Pulmonary artery endothelial cell (primary cell): Measurements from ENCODE around the gene MTMR12. TPM values are rescaled to one million over a fixed set of nuclear protein-coding genes. Genes with fewer than 3 reads are reported as not detected.

ENCODE experiments used
- DNase-seq: peaks from one replicate; pipeline ENCODE4 v3.0.0-alpha.2; 2011; ENCODE audit warnings: low read depth, low spot score
- total RNA-seq: library from RNA; depleted of rRNA; stranded (reverse); fragments of >200 nt; gene quantifications from 2 replicates; pipeline ENCODE4 v1.2.3, GENCODE V29; 2014

MTMR12 gene
- total RNA-seq, 1 donor from 2014 or later: 31.9 TPM

GRCh38 chr5:32276173-32276853 is 36.4 kb downstream of the MTMR12 start:
- peak; percentile 91 for DNase-seq

DNA sequence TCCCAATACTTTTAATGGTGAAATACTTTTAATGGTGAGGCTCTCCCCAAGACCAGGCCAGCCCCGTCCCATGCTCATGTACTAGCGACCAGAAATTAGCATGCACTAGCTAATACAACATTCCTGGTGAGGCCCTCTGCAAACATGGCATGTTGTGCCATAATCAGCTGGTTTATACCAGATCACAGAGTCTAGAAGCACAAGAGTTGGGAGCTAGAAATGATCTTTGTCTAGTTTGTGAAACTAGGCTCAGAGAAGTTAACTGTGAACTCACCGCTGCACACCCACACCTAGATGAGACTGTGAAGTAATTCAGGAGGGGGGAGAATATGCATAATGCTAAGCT is 37.4 kb downstream of the MTMR12 start:
- no peak for DNase-seq

- DNase-seq: peak; percentile 91
Measured at GRCh38 chr5:32274548-32275395, 38.0 kb downstream of the MTMR12 start.

DNA sequence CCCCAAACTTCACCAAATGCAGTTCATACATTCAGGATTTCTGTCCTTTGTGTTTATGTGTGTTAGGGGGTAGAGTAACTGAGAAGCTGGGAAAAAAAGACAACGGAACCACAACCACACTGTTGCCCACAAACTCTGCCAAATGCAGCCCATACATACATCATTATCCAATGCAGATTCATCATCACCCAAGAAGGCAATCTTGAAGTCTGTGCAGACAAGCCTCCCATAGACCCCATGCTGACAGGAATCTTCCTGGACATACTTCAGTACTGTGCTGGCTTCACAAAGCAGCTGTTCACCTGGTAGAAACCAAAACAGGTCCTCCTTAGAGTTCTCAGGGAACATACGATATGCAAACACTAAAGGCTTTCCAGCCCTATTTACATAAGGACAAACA is 38.9 kb downstream of the MTMR12 start:
- DNase-seq: no peak

DNA sequence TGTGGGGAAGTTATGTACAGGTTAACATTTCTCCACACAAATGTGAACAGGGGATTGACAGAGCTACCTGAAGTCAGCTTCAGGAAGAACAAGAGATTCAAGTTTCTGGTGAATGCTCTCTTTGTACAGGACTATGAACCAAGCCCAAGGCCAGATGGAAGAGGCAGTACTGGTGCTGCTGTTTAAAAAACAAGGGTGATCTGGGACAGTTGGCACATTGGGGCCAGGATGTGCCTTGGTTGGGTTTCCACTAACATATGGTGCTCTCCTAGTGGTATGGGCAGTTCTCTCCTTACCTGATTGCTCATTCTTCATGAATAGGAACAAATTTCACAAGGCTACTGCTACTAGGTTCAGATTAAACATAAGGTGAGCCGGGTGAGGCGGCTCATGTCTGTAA is 40.0 kb downstream of the MTMR12 start:
- no peak for DNase-seq

- no peak for DNase-seq
Measured at GRCh38 chr5:32270946-32271345, 41.8 kb downstream of the MTMR12 start.

GRCh38 chr5:32270178-32270577 is 42.6 kb downstream of the MTMR12 start:
- DNase-seq: no peak

GRCh38 chr5:32265902-32266301 is 46.8 kb downstream of the MTMR12 start:
- DNase-seq: no peak

DNA sequence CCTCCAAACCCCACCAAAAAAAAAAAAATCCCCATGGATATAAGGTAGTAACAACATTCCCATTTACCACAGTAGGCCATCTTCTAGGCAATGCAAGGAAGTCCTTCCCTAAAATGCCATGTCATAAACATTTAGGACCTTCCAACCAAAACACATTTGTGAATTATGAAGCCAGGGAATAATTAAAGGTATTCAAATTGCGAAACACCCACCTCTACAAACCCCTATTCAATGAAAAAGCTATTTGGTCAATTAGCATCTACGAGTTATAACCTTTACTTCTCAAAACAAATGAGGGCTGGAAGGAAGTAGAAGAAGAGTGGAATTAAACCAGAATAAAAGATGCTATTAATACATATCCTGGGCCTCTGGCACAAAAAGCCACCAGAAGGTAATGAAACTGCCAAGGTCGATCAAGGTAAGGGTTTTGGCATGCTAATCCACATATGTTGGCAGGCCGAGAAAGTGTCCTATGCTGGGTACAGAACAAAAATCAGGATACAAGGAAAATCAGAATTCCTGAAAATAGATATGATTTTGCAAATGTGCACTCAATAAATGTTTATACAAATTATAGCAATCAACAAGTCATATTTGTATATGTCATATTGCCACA is 47.7 kb downstream of the MTMR12 start:
- DNase-seq: no peak

- no peak for DNase-seq
Measured at GRCh38 chr5:32263684-32264083, 49.1 kb downstream of the MTMR12 start.

DNA sequence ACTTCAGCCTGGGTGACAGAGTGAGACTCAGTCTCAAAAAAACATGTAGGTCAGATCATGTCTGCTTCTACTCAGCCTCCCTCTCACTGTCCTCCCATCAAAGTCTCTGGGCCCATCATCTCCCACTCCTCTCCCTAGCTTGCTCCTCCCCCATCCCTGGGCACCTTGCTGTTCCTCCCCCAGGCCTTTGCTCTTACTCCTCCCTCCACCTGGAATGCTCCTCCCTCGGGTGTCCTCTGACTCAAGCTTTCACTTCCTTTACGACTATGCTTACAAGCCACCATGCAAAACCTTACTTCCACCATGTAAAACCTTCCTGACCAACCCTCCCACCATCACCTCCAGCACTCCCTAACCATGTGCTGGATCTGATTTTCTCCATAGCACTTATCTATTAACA is 51.5 kb downstream of the MTMR12 start:
- no peak for DNase-seq

- DNase-seq: no peak
Measured at GRCh38 chr5:32259033-32259432, 53.7 kb downstream of the MTMR12 start.

DNA sequence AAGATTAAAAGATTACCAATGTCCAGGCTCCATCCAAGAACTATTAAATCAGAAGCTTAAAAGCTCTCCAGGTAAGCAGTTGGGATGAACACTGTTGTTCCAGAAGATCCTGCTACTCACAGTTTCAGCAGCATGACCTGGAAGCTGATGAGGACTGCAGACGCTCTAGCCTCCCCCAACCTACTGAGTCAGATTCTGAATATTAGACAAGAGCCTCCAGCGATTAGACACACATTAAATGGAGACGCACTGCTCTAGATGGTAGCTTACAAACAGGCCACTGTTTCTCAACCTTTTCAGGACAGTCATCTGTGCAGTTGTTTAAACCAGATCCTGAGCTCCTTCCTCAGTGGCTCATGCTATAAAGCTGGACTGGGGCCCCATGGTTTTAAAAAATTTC is 54.3 kb downstream of the MTMR12 start:
- no peak for DNase-seq

DNA sequence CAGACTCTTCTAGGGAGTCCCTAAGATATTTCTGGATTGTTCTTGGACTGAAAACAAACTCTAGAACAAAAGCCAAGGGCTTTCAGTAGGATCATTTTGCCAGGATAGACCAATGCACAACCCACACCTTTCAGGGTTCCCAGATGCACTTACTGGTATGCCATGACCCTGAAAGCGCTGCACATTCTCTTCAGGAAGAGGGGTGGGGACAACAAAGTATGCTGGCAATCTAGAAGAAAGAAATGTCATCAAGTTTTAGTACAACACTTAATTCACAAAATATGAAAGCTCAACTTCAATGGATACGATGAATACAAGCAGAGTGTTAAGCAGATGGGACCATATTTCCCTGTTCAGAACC is 57.2 kb downstream of the MTMR12 start:
- no peak for DNase-seq

- DNase-seq: no peak
Measured at GRCh38 chr5:32254881-32255539, 57.7 kb downstream of the MTMR12 start.

GRCh38 chr5:32251871-32252458 is 60.8 kb downstream of the MTMR12 start:
- DNase-seq: no peak

GRCh38 chr5:32249668-32250067 is 63.1 kb downstream of the MTMR12 start:
- no peak for DNase-seq

DNA sequence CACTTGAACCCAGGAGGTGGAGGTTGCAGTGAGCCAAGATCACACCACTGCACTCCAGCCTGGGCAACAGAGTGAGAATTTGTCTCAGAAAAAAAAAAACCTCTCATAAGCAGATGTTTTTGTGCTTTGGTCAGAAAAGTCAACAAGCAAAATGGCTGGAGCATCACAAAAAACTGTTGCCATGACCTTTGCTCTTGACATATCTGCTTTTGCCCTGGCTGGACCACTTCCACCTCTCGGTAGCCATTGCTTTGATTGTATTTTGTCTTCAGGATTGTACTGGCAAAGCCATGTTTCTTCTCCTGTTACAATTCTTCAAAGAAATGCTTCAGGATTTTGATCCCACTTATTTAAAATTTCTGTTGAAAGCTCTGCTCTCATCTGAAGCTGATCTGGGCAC is 67.0 kb downstream of the MTMR12 start:
- no peak for DNase-seq

GRCh38 chr5:32244017-32244416 is 68.7 kb downstream of the MTMR12 start:
- no peak for DNase-seq

DNA sequence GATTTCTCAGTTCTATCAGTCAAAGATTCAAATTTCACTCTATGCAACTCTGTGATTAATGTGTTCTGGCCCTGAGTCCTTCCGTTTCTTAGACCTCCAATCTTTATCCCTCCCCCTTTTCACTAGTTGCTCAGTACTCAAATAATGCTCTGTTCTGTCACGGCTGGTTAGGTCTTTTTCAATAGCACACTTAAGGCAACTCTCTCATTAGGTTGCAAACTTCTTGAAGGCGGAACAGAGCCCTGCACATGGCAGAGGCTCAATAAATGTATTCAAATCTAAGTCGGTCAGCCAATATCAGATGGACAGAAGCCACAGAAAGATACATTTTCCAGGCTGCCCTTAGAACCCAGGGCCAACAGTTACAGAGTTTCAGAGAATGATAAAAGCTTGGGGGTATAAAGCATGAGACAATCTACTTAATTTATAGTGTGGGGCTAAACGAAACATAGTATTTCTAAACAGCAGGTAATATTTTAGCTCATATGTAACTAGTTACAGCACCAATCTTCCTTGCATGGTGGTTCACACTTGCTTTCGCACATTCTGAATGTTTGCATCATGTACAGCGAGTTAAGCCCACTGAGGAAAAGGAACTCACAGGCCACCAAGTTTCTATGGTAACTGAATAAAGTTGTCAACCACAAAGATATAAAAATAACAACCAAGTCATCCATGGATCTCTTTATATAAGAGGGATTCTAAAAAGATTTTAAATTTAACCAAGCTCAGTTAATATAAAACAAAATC is 71.5 kb downstream of the MTMR12 start:
- no peak for DNase-seq

DNA sequence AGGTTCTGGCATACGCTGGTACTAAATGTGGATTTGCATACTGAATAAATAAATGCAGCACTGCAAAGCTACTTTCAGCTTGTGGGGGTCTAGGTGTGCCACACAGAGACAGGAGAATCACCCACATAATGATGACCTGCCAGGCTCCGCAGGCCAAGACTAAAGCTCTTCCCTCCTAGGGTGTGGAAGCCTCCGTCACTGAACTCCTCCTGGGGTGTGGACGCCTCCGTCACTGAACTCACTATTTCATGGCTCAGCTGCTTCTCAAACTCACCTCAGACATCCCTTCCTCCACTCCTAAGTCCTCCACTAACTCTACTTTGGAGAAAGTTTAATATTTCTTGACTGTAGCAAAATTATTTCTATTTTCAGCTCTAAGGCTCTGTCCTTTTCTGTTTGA is 73.4 kb downstream of the MTMR12 start:
- DNase-seq: no peak
